ENCODE results near the gene SEMA4F.

DNA sequence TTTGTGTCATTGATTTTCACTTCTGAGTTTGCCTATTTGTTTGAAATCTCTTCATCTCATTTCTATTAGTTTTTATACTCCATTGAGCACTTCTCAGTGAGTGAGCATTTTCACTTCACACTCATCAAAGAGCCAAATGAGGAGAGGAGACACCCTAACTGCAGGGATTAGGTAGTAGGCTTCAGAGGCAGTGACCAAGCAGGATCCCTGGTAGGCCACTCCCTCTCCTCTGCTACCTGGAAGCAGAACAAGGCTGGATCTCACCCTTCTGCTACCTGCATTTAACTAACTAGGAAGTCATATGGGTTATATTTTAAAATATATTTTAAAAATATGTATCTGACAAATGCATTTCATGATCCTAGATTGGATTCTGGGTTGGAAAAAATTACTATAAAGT, 52.7 kb downstream of the SEMA4F start:
- TF ChIP-seq, protein P1, sequence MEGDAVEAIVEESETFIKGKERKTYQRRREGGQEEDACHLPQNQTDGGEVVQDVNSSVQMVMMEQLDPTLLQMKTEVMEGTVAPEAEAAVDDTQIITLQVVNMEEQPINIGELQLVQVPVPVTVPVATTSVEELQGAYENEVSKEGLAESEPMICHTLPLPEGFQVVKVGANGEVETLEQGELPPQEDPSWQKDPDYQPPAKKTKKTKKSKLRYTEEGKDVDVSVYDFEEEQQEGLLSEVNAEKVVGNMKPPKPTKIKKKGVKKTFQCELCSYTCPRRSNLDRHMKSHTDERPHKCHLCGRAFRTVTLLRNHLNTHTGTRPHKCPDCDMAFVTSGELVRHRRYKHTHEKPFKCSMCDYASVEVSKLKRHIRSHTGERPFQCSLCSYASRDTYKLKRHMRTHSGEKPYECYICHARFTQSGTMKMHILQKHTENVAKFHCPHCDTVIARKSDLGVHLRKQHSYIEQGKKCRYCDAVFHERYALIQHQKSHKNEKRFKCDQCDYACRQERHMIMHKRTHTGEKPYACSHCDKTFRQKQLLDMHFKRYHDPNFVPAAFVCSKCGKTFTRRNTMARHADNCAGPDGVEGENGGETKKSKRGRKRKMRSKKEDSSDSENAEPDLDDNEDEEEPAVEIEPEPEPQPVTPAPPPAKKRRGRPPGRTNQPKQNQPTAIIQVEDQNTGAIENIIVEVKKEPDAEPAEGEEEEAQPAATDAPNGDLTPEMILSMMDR (IDR thresholded peaks at IDR 0.05; ENCODE audit: low read depth, low read length), result no peak
- TF ChIP-seq, protein P2, sequence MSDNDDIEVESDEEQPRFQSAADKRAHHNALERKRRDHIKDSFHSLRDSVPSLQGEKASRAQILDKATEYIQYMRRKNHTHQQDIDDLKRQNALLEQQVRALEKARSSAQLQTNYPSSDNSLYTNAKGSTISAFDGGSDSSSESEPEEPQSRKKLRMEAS (IDR thresholded peaks at IDR 0.05; ENCODE audit: low read depth, low read length), result no peak
- TF ChIP-seq POLR2A (IDR thresholded peaks at IDR 0.05; ENCODE audit: extremely low read depth, insufficient read length), result no peak
